Tibial nerve (tissue), 4 donors: ENCODE results near the gene OTOP3. TPM values are rescaled to one million over a fixed set of nuclear protein-coding genes. Genes with fewer than 3 reads are reported as not detected.

Experiments
- DNase-seq, 2 donors: peaks; one replicate each; pipeline ENCODE4 v3.0.0-alpha.2; 2019; ENCODE audit warnings: low spot score in 2 of 2
- H3K27ac ChIP-seq, 4 donors: fragments of 200-600 bp; sonication (generic) in 3 of 4; one replicate each; pipeline ENCODE4 v1.5.1; 2017 to 2019; ENCODE audit warnings: mild to moderate bottlenecking in 1 of 4
- H3K27me3 ChIP-seq, 2 donors: fragments of 200-600 bp; sonication (generic) in 1 of 2; one replicate each; pipeline versions ENCODE4 v1.5.1 to v1.6.0; 2017 to 2019
- H3K36me3 ChIP-seq, 3 donors: fragments of 200-600 bp; sonication (generic); one replicate each; pipeline ENCODE4 v1.5.1; 2018 to 2019
- H3K4me1 ChIP-seq, 4 donors: fragments of 200-600 bp; sonication (generic) in 3 of 4; one replicate each; pipeline ENCODE4 v1.5.1; 2017 to 2019
- H3K4me3 ChIP-seq, 4 donors: fragments of 200-600 bp; sonication (generic) in 3 of 4; one replicate each; pipeline ENCODE4 v1.5.1; 2017 to 2019; ENCODE audit warnings: mild to moderate bottlenecking in 1 of 4, moderate library complexity in 1 of 4
- H3K9me3 ChIP-seq, 4 donors: fragments of 200-600 bp; sonication (generic) in 3 of 4; one replicate each; pipeline ENCODE4 v1.5.1; 2017 to 2019
- CTCF ChIP-seq, 5 experiments: fragments of 200-600 bp in 3 of 5; fragments of 450-650 bp in 2 of 5; sonication (generic) in 3 of 5; IDR thresholded peaks; one replicate each; pipeline ENCODE4 v1.5.1; 2016 to 2019; ENCODE audit warnings: antibody characterized with exemption in 5 of 5, mild to moderate bottlenecking in 3 of 5, moderate library complexity in 2 of 5
- EP300 ChIP-seq, 2 donors: sonication (generic); formaldehyde crosslinking; IDR thresholded peaks; one replicate each; pipeline ENCODE4 v1.6.1; 2017; ENCODE audit warnings: antibody characterized with exemption in 2 of 2, mild to moderate bottlenecking in 1 of 2
- POLR2A ChIP-seq, 2 donors: fragments of 450-650 bp; IDR thresholded peaks; one replicate each; pipeline ENCODE4 v1.6.1; 2017; ENCODE audit warnings: antibody characterized with exemption in 2 of 2, mild to moderate bottlenecking in 2 of 2, moderate library complexity in 2 of 2
- WGBS, 2 donors: methylation state at CpG; one replicate each; pipeline ENCODE4 v1.1.5; 2018; 5-methylcytosine and 5-hydroxymethylcytosine counted together
- total RNA-seq, 4 donors: library from RNA; depleted of rRNA; stranded (reverse); fragments of >200 nt; gene quantifications; one replicate each; pipeline ENCODE4 v1.1.0, GENCODE V29; 2016

The OTOP3 gene
- total RNA-seq, 4 donors from 2014 or later: not detected

- H3K9me3 ChIP-seq: no peaks in the 10 kb centered on the region
- peaks cover 0 to 23% of the 10 kb centered on the region in 2 donors for H3K27me3 ChIP-seq
- H3K4me3 ChIP-seq: no peak overlapping the region
- H3K36me3 ChIP-seq: no peaks in the 10 kb centered on the region
- WGBS, 2 donors: 52 to 58% methylated on average over 2 of the region's 3 CpGs
- TF ChIP-seq POLR2A (IDR thresholded peaks at IDR 0.05): no peak
- no peak for TF ChIP-seq EP300 (IDR thresholded peaks at IDR 0.05)
- TF ChIP-seq CTCF (IDR thresholded peaks at IDR 0.05): no peak
- no peaks in the 10 kb centered on the region for H3K4me1 ChIP-seq
- DNase-seq: no peak
- H3K27ac ChIP-seq: no peak overlapping the region
Measured at GRCh38 chr17:74951065-74951464, 15.4 kb downstream of the OTOP3 start.

GRCh38 chr17:74951680-74952421 lies 16.2 kb downstream of the OTOP3 start:
- no peak for DNase-seq
- Histone ChIP-seq H3K27me3 (peaks cover 0 to 18% of the 10 kb centered on the region in 2 donors), H3K4me1 (no peaks in the 10 kb centered on the region), H3K27ac (no peak overlapping the region), H3K9me3 (no peaks in the 10 kb centered on the region), H3K4me3 (no peak overlapping the region), H3K36me3 (no peaks in the 10 kb centered on the region)
- no peak for TF ChIP-seq EP300 (IDR thresholded peaks at IDR 0.05)
- 73 to 89% methylated on average over 10 to 31 of the region's 32 CpGs for WGBS, 2 donors

GRCh38 chr17:74952431-74953133 lies 16.9 kb downstream of the OTOP3 start:
- H3K4me3 ChIP-seq: no peak overlapping the region

GRCh38 chr17:74953134-74953687 lies 17.5 kb downstream of the OTOP3 start:
- no peak for TF ChIP-seq CTCF (IDR thresholded peaks at IDR 0.05)
- TF ChIP-seq EP300 (IDR thresholded peaks at IDR 0.05): no peak
- no peak for DNase-seq
- H3K9me3 ChIP-seq: no peaks in the 10 kb centered on the region
- H3K27ac ChIP-seq: no peak overlapping the region
- H3K27me3 ChIP-seq: peaks cover 0 to 18% of the 10 kb centered on the region in 2 donors
- H3K36me3 ChIP-seq: no peaks in the 10 kb centered on the region
- WGBS, 2 donors: 79 to 87% methylated on average over 6 to 11 of the region's 11 CpGs
- no peak overlapping the region for H3K4me3 ChIP-seq
- peaks cover 0 to 2% (median 0%) of the 10 kb centered on the region in 4 donors for H3K4me1 ChIP-seq

More at GRCh38 chr17:74952431-74953133, 16.9 kb downstream of the OTOP3 start:
- no peaks in the 10 kb centered on the region for H3K36me3 ChIP-seq
- WGBS, 2 donors: 60 to 62% methylated on average over 23 to 24 of the region's 24 CpGs
- no peaks in the 10 kb centered on the region for H3K9me3 ChIP-seq
- no peaks in the 10 kb centered on the region for H3K4me1 ChIP-seq
- H3K27ac ChIP-seq: no peak overlapping the region
- no peak for TF ChIP-seq EP300 (IDR thresholded peaks at IDR 0.05)
- TF ChIP-seq CTCF (IDR thresholded peaks at IDR 0.05): no peak
- no peak for TF ChIP-seq POLR2A (IDR thresholded peaks at IDR 0.05)
- no peak for DNase-seq
- peaks cover 0 to 18% of the 10 kb centered on the region in 2 donors for H3K27me3 ChIP-seq

- WGBS, 2 donors: 81 to 93% methylated on average over 5 to 15 of the region's 15 CpGs
- Histone ChIP-seq H3K27me3 (peaks cover 0 to 13% of the 10 kb centered on the region in 2 donors), H3K36me3 (no peaks in the 10 kb centered on the region), H3K4me3 (no peak overlapping the region), H3K27ac (no peak overlapping the region), H3K9me3 (no peaks in the 10 kb centered on the region), H3K4me1 (peaks cover 0 to 2% (median 0%) of the 10 kb centered on the region in 4 donors)
- DNase-seq: no peak
- no peak for TF ChIP-seq POLR2A (IDR thresholded peaks at IDR 0.05)
- TF ChIP-seq EP300 (IDR thresholded peaks at IDR 0.05): no peak
- no peak for TF ChIP-seq CTCF (IDR thresholded peaks at IDR 0.05)
Measured at GRCh38 chr17:74954115-74954514, 18.4 kb downstream of the OTOP3 start.
